Measurements from ENCODE around the gene SURF2.
A peak's percentile ranks its signal among the peaks of the same experiment; 100 is the strongest.

Gene SURF2

DNA sequence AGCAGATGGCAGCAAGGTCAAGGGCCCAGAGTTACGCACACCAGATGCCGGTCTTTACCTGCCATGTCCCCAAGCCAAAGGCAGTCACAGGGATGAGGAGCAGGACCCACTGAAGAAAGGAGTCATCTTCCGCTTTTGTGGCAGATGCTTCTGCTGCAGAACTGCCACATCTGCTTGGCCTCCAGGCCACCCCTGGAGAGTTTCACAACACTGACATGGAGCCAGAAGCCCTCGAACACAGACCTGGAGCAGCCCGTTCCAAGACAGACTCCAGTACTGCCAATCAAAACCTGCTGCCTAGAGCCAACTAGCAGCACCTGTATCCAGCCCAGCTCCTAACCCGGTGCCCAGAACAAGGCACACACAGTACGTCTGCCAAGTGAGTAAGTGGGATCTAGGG lies 1.6 kb upstream of the SURF2 start:
- no peak for DNase-seq (ENCODE audit: low spot score)

DNA sequence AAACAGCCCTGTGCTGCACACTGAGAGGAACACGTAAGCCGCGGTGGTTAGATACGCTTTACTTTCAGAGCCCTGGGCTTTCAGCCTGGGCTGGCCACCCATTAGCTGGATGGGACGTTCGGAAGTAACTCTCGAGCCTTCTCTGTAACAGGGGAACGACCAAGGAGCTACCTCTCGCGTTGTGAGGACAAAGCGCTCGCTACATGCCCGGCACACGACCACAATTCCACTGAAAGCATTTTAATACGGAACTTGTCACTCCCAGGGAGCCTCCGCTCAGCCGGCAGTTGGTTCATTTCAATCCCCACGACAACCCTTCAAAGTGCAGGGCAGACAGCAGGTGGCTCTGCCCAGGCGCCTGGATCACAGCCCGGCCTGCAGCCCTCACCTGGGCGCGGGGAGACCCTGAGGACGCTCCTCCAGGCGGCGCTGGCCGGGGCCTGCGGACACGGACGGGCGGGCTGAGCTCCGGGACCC lies 431 bp upstream of the SURF2 start:
- DNase-seq (ENCODE audit: low spot score): no peak

DNA sequence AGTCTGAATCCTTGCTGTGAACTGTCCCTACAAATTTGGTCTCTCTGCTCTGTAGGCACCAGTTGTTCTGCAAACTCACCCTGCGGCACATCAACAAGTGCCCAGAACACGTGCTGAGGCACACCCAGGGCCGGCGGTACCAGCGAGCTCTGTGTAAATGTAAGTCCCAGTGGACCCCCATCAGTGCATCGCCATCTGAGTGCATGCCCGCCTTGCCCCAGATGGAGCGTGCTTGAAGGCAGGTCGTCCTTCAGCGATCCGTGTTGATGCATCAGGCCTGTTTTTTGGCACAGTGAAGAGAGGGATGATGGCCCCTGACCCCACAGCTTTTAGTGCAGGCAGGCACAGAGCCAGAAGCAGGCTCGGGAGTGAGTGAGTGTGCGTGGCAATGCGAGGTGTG lies 1.3 kb downstream of the SURF2 start:
- no peak for DNase-seq (ENCODE audit: low spot score)

- no peak for DNase-seq (ENCODE audit: low spot score)
Observed at GRCh38 chr9:133359399-133360175, 3.2 kb downstream of the SURF2 start.

- no peak for DNase-seq (ENCODE audit: low spot score)
Observed at GRCh38 chr9:133360400-133361393, 4.3 kb downstream of the SURF2 start.

DNA sequence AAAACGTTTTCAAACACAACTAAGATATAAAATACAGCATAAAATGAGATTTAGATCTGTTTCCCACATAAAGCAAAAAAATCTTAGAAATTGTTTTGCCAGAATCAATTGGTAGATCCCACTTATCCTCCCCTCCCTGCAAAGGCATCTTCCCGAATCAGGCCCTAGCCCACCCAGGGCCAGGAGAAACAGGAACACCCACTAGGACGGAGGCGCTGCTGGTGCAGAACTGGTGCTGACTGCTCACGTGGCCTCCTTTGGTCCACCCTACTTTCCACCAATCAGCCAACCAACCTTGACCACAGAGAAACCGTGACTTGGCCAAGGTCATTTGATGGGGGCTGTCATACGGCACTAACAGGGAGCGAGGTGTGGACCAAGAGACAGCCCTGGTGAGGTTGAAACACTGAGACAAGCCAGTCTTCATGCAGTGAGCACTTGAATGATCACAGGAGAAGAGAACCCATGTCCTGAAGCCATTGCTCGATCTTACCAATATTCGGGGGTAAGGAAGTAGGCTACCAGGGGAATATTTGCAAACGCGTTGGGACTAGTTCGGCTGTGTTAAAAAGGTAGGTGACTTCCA lies 5.2 kb downstream of the SURF2 start:
- no peak for DNase-seq (ENCODE audit: low spot score)

GRCh38 chr9:133362359-133363044 lies 6.2 kb downstream of the SURF2 start:
- DNase-seq (ENCODE audit: low spot score): no peak

DNA sequence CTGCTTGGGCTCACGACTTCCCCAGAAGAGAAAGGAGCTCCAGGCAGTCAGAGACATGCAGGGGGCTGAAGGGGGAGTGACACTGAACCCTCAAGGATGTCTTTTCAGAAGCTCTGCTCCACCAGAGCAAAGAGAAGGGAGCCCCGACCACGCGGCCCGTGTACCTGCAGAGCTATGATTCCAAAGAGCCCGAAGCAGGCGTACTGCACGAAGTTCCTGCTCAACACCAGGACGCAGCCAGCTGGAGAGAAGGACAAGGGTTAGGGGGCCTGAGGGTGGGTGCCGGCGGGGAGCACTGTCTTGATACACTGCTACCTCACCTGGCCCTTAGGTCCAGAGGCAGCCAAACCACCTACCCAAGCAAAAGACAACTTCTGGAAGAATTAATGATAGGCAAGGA lies 10.1 kb downstream of the SURF2 start:
- no peak for DNase-seq (ENCODE audit: low spot score)

DNA sequence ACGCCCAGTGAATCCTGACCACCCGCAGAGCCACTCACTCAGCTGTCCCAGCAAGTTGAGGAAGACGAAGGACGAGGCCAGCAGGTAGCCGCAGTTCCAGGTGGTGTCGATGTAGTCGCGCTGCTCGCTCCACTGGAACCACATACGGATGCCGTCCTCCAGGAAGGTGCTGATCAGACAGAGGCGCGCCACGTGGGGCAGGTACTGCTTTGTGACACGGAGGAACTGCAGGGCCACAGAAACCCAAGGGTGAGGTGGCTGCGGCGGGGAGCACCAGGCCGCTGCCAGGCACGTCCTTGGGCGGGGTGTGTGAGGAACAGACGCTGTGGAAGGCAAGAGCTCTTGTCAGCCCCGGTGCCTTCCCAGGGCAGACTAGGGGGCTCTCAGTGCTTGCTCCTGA lies 10.9 kb downstream of the SURF2 start:
- DNase-seq (ENCODE audit: low spot score): no peak

DNA sequence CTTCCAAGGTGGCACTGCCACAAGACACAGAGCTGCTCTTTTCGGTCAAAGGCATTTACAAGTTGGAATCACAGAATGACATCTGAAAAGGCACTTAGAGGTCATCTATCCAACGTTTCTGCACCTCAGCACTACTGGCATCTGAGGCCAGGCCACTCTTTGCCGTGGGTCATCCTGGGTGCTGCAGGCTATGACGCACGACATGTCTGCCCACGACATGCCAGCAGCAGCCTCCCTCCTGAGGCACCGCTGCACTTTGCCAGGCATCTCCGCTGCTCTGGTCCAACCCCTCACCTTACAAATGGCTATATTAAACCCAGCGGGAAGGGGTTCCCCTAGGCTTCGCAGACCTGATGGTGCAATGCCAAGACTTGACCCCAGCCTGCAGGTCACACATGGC lies 11.4 kb downstream of the SURF2 start:
- DNase-seq (ENCODE audit: low spot score): no peak

GRCh38 chr9:133368249-133368881 lies 12.0 kb downstream of the SURF2 start:
- DNase-seq (ENCODE audit: low spot score): no peak

GRCh38 chr9:133369422-133369821 lies 13.1 kb downstream of the SURF2 start:
- DNase-seq (ENCODE audit: low spot score): no peak

DNA sequence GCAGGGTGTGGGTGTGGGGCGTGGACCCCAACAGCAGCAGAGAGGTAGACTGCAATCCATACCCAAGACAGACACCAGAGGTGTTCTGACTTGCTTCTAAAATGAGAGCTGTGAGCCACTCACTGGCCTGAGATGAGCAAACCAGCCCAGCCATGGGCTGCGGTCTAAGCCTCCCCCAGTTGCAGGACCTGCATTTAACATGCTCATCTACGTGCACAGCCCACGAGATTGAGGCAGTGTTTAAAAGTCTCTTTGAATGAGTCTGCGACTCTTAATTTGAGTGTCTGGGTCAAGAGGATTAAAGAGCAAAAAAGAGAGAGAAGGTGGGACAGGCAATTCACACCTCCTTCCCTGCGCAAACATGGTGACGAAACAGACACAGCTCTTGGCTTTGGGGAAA lies 13.6 kb downstream of the SURF2 start:
- no peak for DNase-seq (ENCODE audit: low spot score)

DNA sequence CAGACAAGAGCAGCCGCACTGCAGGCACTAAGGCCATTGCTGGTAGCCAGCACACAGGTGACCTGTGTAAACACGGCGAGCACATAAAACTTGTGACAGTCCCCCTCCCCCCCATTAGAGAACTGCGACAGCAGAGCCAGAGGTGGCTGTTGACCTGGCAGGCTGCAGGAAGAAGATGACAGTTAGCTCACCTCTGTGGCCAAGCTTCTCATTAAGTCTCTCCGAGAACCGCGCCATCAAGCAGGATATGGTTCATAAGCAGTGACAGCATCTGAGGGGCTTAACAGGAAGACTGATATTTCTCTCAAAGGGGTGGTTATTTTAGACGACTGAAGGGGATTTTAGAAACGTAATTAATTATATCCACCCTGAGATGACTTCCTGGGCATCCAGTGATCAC lies 14.3 kb downstream of the SURF2 start:
- DNase-seq (ENCODE audit: low spot score): no peak

DNA sequence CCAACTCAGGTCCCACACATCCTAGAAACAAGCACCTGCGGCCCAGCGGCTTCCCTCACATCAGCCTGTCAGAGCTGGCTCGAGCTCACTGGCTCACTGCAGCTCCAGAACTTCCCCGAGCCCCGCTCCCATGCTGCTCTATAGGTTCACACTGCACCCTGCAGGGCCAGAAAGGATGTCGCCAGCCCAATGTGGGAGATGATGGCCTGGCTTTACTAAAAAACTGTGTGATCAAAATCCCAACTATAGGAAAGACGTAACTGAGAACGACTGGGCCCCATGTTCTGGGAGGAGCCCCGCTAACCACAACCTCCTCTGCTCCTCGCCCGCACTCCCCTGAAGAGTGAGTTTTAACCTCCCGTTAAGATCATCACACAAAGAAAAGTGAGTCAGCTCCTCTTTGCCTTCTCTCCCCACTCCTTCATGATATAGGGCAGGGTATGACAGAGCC lies 14.9 kb downstream of the SURF2 start:
- DNase-seq (ENCODE audit: low spot score): no peak

DNA sequence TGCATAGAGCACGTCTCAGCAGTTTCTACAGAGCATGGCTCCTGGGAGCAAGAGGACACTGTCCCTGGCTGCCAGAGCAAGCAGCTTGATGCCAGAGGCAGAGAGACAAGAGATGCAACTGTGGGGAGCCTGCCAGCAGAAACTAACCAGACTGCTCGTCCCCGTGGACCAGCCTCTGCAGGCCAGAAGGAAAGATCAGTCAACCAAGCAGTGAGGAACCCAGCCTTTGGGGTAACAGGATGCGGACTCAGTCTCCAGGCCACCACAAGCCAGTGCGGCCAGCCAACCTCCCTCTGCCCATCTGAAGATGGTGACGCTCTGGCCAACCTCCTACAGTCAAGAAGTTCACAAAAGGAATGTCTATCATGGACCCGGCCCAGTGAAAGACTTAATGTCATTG lies 15.8 kb downstream of the SURF2 start:
- DNase-seq (ENCODE audit: low spot score): no peak

DNA sequence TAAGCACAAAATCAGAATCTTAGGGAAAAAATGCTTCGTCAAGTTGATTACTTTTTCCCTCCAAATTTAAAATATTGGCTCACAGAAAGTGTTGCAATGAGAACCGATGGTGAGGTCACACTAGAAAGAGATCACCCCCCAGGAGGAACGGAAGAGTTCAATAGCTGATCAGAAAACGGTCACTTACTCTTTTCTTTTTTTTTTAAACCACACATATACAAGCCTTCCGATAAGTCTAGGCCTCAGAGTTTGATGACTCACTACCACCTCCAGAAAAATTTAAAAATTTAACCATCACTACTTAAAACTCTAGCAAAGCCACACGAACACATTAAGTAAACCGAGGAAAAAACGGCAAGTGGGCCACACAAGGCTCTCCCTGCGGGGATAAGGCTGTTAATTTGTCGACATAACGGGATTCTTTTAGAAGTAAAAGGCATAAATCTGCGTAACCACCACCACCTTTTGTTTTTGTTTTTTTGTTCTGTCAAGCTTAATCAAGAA lies 18.3 kb downstream of the SURF2 start:
- no peak for DNase-seq (ENCODE audit: low spot score)

DNA sequence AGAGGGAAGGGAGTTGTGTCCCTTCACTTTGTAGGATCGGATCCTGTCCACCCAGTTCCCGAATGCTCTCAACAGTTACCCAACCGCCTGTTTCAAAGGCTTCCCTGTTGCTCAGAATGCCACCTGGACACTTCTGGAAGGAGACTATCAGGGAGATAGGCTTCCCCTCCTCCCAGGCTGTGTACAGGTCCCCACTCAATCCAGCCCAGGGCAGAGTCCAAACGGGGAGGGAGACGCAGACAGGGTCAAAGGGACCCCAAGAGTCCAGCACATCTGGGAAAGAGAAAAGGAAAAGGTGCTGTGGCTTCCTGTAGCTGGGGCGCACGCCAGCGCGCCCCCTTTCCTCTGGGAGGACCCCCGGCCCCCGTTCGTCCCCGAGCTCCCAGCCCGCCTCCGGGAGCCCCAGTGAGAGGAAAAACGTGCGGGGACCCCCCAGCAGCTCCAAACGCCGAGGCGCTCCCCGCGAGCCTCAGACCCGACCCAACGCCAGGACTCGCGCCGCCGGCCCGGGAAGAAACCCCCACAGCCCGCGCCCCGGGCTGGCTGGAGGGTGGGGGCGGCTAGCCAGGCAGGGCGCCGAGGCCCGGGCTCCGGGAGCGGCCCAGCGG lies 18.9 kb downstream of the SURF2 start:
- peak; percentile 73 for DNase-seq (ENCODE audit: low spot score)

DNA sequence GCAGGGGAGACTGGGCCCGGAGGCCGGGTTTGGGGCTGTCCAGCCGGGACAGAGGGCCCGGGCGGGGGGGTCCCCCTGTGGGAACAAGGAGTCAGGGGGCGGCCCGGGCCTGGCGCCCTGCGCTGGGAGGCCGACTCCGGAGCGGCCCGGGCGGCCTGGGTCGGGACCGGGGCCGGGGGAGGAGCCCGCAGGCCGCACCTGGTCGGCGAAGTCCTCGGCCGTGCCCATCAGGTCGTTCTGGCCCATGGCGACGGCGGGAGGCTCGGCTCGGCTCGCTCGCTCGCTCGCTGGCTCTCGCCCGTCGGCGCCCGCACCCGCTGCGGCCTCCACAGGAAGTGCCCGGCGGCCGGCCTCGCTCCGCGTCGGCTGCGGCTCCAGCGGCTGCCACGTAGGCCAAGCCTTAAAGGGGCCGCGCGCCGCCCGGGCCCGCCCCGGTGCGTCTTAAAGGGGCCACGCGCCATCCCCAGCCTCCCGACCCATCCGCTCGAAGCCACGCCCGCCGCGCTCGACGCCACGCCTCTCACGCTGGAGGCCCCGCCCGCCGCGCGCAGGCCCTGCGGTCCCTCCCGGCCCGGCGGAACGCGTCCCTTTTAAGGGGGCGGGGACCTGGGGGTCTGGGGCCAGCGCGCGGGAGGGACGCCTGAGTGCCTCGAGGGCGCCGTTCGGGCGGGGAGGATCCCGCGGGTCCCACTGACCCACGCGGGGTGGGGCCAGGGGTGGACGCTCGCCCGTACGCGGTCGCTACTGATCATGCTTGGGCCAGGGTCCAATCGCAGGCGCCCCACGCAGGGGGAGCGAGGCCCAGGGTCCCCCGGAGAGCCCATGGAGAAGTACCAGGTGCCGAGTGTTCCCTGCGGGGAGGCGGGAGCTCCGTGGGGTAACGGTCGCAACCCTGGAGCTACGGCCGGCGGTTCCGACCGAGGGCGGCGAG lies 19.6 kb downstream of the SURF2 start, which contains the start of the genes STKLD1 and SURF4:
Gene STKLD1 (plus strand): TSS at position 643 of the 931 bp plus-strand sequence. CDS start 108 bp downstream, at position 751.
Gene SURF4 (minus strand): TSS at position 337 of the 931 bp plus-strand sequence. CDS start 91 bp downstream, at position 246.
- peak; percentile 99 for DNase-seq (ENCODE audit: low spot score)
